ENCODE measurements around the gene UBE2K. TPM values are rescaled to one million over a fixed set of nuclear protein-coding genes. Genes with fewer than 3 reads are reported as not detected.
"Not testable (repeated sequence)": the region's sequence is repeated elsewhere in the genome, so short reads cannot be mapped to it uniquely, and the experiment has no call there.

The UBE2K gene
- total RNA-seq, 2 donors from 2014 or later, result 43.4 to 49.8 TPM

DNA sequence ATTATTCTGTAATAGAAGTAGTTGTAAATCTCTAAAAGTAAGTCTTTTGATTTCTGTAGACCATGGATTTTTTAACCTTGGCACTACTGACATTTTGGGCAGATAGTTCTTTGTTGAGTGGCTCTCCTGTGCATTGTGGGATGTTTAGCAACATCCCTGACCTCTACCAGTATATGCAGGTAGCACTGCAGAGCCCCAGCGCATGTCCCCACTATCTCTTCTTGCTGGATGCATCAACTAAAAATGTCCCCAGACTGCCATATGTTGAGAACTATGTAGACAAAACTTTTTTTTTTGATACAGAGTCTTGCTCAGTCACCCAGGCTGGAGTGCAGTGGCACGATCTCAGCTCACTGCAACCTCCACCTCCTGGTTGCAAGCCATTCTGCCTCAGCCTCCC, 4.8 kb downstream of the UBE2K start:
- Mint-ChIP-seq H3K4me3 (no peak overlapping the region), H3K4me1 (peaks cover 32% of the 10 kb centered on the region), H3K36me3 (ENCODE audit: low read depth) (peaks cover 2% of the 10 kb centered on the region), H3K27ac (peak overlapping the region; percentile 72), H3K27me3 (no peaks in the 10 kb centered on the region)
- DNase-seq (no peak), ATAC-seq (no peak)
- no peaks in the 10 kb centered on the region for H3K9me3 ChIP-seq (ENCODE audit: control insufficient read depth, low read length, poor library complexity, severe bottlenecking)

DNA sequence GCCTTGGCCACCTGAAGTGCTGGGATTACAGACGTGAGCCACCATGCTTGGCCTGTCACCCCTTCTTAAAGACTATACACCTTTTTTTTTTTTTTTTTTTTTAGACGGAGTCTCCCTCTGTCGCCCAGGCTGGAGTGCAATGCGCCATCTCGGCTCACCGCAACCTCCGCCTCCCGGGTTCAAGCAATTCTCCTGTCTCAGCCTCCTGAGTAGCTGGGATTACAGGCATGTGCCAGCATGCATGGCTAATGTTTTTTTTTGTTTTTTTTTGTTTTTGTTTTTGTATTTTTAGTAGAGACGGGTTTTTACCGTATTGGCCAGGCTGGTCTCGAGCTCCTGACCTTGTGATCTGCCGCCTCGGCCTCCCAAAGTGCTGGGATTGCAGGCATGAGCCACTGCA, 6.9 kb downstream of the UBE2K start:
- not testable (repeated sequence) for H3K27me3 Mint-ChIP-seq; DNase-seq; ATAC-seq; H3K27ac Mint-ChIP-seq; H3K9me3 ChIP-seq (ENCODE audit: control insufficient read depth, low read length, poor library complexity, severe bottlenecking); H3K36me3 Mint-ChIP-seq (ENCODE audit: low read depth); H3K4me3 Mint-ChIP-seq
- peaks cover 29% of the 10 kb centered on the region for H3K4me1 Mint-ChIP-seq

DNA sequence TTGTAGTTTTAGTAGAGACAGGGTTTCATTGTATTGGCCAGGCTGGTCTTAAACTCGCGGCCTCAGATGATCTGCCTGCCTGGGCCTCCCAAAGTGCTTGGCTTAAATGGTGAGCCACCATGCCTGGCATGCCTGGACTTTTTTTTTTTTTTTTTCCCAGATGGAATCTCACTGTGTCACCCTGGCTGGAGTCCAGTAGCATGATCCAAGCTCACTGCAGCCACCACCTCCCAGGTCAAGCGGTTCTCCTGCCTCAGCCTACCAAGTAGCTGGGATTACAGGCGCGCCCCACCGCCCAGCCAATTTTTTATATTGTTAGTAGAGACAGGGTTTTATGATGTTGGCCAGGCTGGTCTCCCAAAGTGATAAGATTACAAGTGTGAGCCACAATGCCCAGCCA, 8.4 kb downstream of the UBE2K start:
- Mint-ChIP-seq H3K4me1 (peaks cover 24% of the 10 kb centered on the region), H3K27ac (peak overlapping the region; percentile 68), H3K27me3 (no peaks in the 10 kb centered on the region), H3K36me3 (ENCODE audit: low read depth) (no peaks in the 10 kb centered on the region), H3K4me3 (peak overlapping the region; percentile 25)
- DNase-seq (no peak), ATAC-seq (no peak)
- no peaks in the 10 kb centered on the region for H3K9me3 ChIP-seq (ENCODE audit: control insufficient read depth, low read length, poor library complexity, severe bottlenecking)

DNA sequence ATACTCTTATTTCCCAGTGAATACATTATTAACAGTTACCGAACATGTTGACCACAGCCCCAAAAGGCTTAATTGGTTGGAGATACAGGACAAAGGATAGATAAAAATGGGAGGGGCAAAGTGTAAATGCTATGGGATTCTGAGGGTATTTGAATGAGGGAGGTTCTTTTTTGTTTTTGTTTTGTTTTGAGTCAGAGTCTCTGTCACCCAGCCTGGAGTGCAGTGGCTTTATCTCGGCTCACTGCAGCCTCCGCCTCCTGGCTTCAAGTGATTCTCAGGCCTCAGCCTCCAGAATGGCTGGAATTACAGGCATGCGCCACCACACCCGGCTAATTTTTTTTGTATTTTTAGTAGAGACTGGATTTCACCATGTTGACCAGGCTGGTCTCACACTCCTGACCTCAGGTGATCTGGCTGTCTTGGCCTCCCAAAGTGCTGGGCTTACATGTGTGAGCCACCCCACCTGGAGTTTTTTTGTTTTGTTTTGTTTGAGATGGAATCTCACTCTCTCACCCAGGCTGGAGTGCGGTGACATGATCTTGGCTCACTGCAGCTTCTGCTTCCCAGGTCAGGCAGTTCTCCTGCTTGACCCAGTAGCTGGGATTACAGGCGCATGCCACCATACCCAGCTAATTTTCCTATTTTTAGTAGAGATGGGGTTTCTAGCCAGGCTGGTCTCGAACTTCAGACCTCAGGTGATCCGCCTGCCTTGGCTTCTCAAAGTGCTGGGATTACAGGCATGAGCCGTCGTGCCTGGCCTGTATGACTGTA, 9.0 kb downstream of the UBE2K start:
- H3K9me3 ChIP-seq (ENCODE audit: control insufficient read depth, low read length, poor library complexity, severe bottlenecking), result no peaks in the 10 kb centered on the region
- no peak for ATAC-seq
- peaks cover 24% of the 10 kb centered on the region for H3K4me1 Mint-ChIP-seq
- H3K4me3 Mint-ChIP-seq, result peak overlapping the region; percentile 25
- peak overlapping the region; percentile 68 for H3K27ac Mint-ChIP-seq
- no peaks in the 10 kb centered on the region for H3K27me3 Mint-ChIP-seq
- DNase-seq, result no peak
- no peaks in the 10 kb centered on the region for H3K36me3 Mint-ChIP-seq (ENCODE audit: low read depth)

DNA sequence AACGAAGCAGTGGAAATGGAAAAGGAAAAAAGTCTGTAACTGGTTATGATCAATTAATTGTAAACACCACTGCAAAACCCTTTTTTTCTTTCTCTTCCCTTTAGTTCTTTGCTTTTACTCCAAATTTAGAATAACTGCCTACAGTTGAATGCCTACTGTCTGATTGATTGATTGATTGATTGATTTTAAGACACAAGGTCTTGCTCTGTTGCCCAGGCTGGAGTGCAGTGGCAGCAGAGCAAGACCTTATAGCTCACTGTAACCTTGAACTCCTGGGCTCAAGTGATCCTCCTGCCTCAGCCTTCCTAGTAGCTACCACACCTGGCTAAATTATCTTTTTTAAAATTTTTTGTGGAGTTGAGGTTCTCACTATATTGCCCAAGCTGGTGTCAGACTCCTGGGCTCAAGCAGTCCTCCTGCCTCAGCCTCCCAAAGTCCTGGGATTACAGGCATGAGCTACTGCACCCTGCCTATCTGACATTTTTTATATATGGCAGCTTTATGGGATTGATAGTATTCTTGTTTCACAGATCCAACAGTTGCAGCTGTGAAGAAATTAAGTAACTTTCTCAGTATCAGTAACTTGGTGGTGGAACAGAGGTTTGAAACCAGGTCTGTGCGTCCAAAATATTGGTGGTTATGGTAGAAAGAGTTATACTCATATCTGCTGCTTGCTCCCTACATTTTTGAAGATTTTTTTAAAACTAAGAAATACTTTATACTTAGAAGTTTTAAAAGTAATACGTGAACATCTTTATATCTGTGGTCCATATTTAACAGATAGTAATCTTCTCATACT, 12.4 kb downstream of the UBE2K start:
- no peak overlapping the region for H3K4me3 Mint-ChIP-seq
- no peaks in the 10 kb centered on the region for H3K36me3 Mint-ChIP-seq (ENCODE audit: low read depth)
- ATAC-seq (no peak), DNase-seq (no peak)
- H3K27ac Mint-ChIP-seq, result peak overlapping the region; percentile 85
- no peaks in the 10 kb centered on the region for H3K9me3 ChIP-seq (ENCODE audit: control insufficient read depth, low read length, poor library complexity, severe bottlenecking)
- H3K27me3 Mint-ChIP-seq, result no peaks in the 10 kb centered on the region
- peaks cover 28% of the 10 kb centered on the region for H3K4me1 Mint-ChIP-seq

DNA sequence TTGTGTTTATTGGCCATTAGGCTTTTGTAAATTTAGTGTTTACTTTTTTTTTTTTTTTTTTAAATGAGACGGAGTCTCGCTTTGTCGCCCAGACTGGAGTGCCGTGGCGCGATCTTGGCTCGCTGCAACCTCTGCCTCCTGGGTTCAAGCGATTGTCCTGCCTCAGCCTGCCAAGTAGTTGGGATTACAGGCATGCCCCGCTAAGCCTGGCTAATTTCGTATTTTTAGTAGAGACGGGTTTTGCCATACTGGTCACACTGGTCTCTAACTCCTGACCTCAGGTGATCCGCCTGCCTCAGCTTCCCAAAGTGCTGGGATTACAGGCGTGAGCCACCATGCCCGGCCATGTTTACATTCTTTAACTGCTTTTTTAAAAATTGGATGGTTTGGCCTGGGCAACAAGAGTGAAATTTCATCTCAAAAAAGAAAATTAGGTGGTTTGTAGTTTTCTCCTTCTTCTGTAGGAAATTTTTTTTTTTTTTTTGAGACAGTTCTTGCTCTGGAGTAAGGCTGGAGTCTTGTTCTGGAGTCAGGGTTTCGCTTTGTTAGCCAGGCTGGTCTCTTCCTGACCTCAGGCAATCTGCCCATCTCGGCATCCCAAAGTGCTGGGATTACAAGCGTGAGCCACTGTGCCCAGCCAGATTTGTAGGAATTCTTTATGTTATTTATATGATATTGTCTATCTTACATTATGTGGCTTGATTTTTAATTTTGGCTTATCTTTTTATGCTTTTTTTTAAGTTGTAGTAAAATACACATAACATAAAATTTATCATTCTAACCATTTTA, 15.1 kb downstream of the UBE2K start:
- Mint-ChIP-seq H3K4me1 (peaks cover 27% of the 10 kb centered on the region), H3K36me3 (ENCODE audit: low read depth) (peaks cover 3% of the 10 kb centered on the region), H3K27ac (peak overlapping the region; percentile 59), H3K27me3 (no peaks in the 10 kb centered on the region), H3K4me3 (no peak overlapping the region)
- no peaks in the 10 kb centered on the region for H3K9me3 ChIP-seq (ENCODE audit: control insufficient read depth, low read length, poor library complexity, severe bottlenecking)
- no peak for DNase-seq
- ATAC-seq, result no peak

DNA sequence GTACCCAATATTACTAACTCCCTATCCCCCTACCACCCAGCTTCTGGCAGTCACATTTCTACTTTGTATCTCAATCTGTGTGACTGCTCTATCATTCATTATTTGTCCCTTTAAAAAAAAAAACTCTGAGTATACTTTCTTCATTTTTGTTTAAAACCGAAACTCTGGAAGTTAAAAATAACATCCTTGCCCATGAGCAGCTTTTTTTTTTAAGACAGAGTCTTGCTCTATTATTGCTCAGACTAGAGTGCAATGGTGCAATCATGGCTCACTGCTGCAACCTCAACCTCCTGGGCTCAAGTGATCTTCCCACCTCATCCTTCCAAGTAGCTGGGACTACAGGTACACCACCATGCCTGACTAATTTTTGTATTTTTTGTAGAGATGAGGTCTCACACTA, 15.8 kb downstream of the UBE2K start:
- peaks cover 3% of the 10 kb centered on the region for H3K36me3 Mint-ChIP-seq (ENCODE audit: low read depth)
- H3K4me3 Mint-ChIP-seq, result no peak overlapping the region

DNA sequence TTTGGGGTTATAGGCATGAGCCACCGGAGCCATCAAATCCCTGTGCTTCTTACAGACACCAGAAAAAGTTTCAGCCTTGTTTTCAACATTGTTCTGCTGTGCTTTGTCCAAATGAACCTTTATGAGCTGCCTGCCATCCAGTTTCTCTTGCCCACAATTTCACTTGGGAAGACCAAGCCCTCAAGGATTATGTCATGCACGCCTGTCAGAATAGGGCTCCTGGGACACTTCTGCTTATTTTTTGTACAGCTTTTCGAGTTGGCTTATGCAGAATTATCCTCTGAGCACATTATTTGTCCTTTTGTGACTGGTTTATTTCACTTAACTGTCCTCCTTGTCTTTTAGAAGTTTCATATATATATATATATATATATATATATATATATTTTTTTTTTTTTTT, 16.2 kb downstream of the UBE2K start:
- Mint-ChIP-seq H3K4me3 (no peak overlapping the region), H3K36me3 (ENCODE audit: low read depth) (peaks cover 3% of the 10 kb centered on the region), H3K27ac (no peak overlapping the region), H3K4me1 (peaks cover 27% of the 10 kb centered on the region), H3K27me3 (no peaks in the 10 kb centered on the region)
- DNase-seq (no peak), ATAC-seq (no peak)
- no peaks in the 10 kb centered on the region for H3K9me3 ChIP-seq (ENCODE audit: control insufficient read depth, low read length, poor library complexity, severe bottlenecking)

More for the DNA sequence above, 15.8 kb downstream of the UBE2K start:
- DNase-seq (no peak), ATAC-seq (no peak)
- no peaks in the 10 kb centered on the region for H3K9me3 ChIP-seq (ENCODE audit: control insufficient read depth, low read length, poor library complexity, severe bottlenecking)
- Mint-ChIP-seq H3K27ac (no peak overlapping the region), H3K4me1 (peaks cover 26% of the 10 kb centered on the region), H3K27me3 (no peaks in the 10 kb centered on the region)

DNA sequence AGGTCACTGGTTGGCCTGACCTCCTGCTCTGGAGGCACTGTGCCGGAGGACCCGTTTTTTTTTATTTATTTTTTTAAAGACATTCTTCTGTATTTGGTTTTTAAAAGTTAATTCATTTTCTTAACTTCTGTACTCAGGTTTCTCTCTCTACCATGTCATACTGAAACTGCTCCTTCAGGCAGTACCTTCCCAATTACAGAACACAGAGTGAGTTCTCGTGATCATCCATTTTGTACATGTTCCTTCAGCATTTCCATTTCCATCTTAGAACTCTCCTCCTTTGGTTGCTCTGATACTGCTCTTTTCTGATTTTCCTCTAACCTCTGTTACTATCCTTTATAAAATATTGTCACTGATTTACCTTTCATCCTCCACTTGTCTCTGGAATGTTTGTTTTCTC, 17.9 kb downstream of the UBE2K start:
- Mint-ChIP-seq H3K4me3 (no peak overlapping the region), H3K27me3 (no peaks in the 10 kb centered on the region), H3K36me3 (ENCODE audit: low read depth) (peaks cover 3% of the 10 kb centered on the region), H3K4me1 (peaks cover 35% of the 10 kb centered on the region), H3K27ac (no peak overlapping the region)
- no peak for DNase-seq
- no peaks in the 10 kb centered on the region for H3K9me3 ChIP-seq (ENCODE audit: control insufficient read depth, low read length, poor library complexity, severe bottlenecking)
- ATAC-seq, result no peak

DNA sequence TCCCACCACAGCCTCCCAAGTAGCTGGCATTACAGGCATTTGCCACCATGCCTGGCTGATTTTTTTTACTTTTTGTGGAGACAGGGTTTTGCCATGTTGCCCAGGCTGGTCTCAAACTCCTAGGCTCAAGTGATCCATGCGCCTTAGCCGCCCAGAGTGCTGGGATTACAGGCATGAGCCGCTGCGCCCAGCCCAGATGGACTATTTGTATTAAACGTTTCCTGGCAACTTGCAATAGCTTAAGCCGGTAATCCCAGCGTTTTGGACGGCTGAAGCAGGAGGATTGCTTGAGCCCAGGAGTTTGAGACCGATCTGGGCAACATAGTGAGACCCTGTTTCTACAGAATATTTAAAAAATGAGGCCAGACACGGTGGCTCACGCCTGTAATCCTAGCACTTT, 18.4 kb downstream of the UBE2K start:
- DNase-seq (no peak), ATAC-seq (no peak)
- Mint-ChIP-seq H3K4me3 (no peak overlapping the region), H3K4me1 (peaks cover 39% of the 10 kb centered on the region), H3K36me3 (ENCODE audit: low read depth) (peaks cover 3% of the 10 kb centered on the region), H3K27me3 (no peaks in the 10 kb centered on the region), H3K27ac (no peak overlapping the region)
- H3K9me3 ChIP-seq (ENCODE audit: control insufficient read depth, low read length, poor library complexity, severe bottlenecking), result no peaks in the 10 kb centered on the region

DNA sequence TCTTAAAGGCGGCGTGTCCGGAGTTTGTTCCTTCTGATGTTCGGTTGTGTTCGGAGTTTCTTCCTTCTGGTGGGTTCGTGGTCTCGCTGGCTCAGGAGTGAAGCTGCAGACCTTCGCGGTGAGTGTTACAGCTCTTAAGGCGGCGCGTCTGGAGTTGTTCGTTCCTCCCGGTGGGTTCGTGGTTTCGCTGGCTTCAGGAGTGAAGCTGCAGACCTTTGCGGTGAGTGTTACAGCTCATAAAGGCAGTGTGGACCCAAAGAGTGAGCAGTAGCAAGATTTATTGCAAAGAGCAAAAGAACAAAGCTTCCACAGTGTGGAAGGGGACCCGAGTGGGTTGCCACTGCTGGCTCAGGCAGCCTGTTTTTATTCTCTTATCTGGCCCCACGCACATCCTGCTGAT, 19.8 kb downstream of the UBE2K start:
- DNase-seq; H3K9me3 ChIP-seq (ENCODE audit: control insufficient read depth, low read length, poor library complexity, severe bottlenecking); H3K27me3 Mint-ChIP-seq; ATAC-seq; H3K36me3 Mint-ChIP-seq (ENCODE audit: low read depth); H3K27ac Mint-ChIP-seq; H3K4me3 Mint-ChIP-seq: not testable (repeated sequence)
- H3K4me1 Mint-ChIP-seq, result peaks cover 39% of the 10 kb centered on the region

DNA sequence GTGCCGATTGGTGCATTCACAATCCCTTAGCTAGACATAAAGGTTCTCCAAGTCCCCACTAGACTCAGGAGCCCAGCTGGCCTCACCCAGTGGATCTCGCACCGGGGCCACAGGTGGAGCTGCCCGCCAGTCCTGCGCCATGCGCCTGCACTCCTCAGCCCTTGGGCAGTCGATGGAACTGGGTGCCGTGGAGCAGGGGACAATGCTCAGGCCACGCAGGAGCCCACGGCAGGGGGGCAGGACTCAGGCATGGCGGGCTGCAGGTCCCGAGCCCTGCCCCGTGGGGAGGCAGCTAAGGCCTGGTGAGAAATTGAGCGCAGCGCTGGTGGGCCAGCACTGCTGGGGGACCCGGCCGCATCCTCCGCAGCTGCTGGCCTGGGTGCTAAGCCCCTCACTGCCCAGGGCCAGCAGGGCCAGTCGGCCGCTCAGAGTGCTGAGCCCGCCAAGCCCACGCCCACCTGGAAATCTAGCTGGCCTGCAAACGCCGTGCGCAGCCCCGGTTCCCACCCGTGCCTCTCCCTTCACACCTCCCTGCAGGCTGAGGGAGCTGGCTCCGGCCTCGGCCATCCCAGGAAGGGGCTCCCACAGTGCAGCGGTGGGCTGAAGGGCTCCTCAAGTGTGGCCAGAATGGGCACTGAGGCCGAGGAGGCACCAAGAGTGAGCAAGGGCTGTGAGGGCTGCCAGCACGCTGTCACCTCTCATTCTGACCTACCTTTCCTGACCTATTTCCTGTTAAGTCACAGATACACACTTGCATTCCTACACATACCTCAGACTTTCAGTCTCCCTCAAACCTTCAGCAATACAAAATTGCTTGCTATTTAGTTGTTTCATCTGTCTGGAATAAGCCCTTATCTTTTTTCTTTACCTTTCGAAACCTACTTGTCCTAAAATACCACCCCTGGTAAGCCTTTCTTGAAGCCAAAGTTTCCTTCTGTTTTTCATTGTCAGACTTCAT, 20.7 kb downstream of the UBE2K start:
- H3K27ac Mint-ChIP-seq, result peak overlapping the region; percentile 70
- no peak for DNase-seq
- no peaks in the 10 kb centered on the region for H3K27me3 Mint-ChIP-seq
- H3K9me3 ChIP-seq (ENCODE audit: control insufficient read depth, low read length, poor library complexity, severe bottlenecking), result no peaks in the 10 kb centered on the region
- peaks cover 3% of the 10 kb centered on the region for H3K36me3 Mint-ChIP-seq (ENCODE audit: low read depth)
- peaks cover 37% of the 10 kb centered on the region for H3K4me1 Mint-ChIP-seq
- peak overlapping the region; percentile 66 for H3K4me3 Mint-ChIP-seq
- peak; percentile 73 for ATAC-seq
